Fibroblast of skin of right biceps (primary cell): ENCODE measurements around the gene CLDN8.

ENCODE experiments used
- DNase-seq: peaks from one replicate; pipeline ENCODE4 v3.0.0-alpha.2; 2013

The CLDN8 gene

DNA sequence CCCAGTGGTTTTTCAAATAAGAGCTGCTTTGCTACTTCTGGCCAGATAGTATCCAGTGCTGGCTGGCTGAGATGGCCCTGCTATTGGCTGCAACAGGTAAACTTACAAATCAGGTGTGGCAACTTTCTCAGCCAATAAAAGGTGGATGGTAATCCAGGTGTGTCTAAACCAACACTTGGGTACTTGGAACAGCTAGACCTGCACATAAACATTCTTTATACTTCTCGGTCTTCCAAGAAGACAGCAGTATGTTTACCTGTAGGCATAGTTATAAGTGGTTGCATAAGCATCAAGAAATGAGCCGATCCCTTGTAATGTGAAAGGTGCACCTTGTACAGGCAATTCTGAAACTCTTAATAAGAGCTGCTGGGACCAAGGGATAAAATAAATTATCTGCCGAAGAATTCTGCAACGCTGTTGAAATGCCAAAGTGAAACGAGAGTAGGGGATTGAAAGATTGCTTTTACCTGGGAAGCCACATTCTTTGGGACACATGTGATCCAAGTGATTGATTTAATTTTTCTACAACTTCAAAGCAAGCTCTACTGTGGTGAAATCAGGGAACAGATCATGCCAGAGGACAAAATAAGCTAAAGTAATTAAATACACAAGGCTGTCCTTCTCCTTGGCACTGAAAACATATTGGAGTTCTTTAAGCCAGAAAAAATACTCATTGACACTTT, at the start of gene CLDN8:
TSS of gene CLDN8 (minus strand) at position 57 of the 683 bp plus-strand sequence. CDS start 172 bp downstream, outside the sequence.
- no peak for DNase-seq

DNA sequence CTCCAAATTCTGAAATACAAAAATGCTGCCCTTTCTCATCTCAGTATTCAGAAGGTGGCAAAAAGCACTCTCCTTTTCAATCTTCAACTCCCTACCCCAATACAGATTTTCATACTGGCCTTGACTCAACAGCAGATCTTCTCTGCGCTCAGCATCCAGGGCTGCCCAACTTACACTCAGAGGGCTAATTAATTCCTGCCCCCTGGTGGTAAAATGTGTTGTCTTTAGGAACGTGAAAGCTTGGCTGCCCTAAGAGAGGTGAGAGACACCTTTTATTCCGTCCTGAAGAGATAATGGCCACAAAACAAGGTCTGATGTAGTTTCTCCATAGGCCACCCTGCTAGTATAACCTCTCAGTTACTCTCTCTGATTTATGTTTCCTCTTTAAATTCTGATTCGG, 41.9 kb upstream of the CLDN8 start:
- peak; percentile 38 for DNase-seq

DNA sequence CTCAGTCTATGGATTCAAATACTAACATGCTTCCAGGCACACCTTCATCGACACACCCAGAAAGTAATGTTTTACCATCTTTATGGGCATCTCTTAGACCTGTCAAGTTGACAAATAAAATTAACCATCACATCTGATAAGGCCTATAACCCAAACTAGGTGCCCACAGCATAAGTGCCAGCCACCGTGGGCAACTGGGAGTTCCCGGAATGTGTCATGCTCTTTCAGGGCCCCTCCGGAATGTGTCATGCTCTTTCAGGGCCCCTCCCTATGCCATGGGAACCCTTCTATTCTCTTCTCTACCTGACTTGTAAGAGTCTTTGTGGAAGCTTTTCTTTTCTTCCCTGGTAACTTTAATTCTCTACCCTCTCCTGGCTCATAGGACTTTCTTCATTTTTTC, 40.2 kb upstream of the CLDN8 start:
- DNase-seq = no peak

DNA sequence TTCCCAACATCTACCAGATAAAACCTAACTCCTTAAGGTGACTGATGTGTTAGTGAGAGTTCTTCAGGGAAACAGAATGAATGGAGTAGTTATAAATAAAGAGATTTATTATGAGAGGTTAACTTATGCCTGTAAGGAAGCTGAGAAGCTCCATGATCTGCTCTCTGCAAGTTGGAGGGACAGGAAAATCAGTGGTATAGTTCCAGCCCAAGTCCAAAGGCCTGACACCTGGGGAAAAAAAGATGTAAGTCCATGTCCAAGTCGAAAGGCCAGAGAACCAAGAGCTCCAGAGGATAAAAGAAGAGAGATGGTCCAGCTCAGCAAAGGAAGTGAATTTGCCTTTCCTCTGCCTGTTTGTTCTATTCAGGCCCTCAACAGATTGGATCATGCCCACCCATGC, 39.8 kb upstream of the CLDN8 start:
- DNase-seq = no peak

DNA sequence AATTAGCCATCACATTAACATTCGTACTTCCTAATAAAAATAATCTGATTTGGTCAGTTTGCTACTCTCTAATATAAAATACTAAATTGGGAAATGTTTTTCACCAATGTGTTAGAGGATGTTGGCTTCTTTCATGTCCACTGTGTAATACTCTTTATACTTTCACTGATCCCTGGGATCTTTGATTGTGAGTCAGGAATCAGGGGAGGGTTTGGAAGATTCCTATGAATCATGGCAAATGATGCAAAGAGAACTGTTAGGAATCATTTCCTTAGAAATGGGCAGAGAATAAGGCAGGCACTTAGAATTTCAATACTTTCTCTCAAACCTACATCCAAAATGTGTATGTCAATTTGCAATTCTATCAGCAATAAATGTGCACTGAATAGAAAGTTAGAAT, 35.9 kb upstream of the CLDN8 start:
- DNase-seq = peak; percentile 9

DNA sequence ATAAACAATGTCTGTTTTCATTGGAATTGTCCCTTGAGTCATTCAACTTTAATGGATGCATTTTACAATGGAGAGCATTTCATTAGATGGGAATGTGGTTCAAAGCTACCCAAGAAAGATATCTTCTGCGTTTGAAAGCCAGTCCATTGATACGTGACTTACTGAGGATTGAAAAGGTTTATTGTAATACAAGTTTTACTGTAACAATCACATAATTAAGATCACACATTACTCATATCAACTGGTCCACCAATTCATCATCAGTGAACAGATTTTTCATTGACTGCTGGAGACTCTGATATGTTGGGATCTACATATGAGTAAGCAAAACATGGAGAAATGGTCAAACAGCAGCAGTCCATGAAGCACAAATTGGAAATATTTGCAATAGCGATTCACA, 34.0 kb upstream of the CLDN8 start:
- DNase-seq = no peak

DNA sequence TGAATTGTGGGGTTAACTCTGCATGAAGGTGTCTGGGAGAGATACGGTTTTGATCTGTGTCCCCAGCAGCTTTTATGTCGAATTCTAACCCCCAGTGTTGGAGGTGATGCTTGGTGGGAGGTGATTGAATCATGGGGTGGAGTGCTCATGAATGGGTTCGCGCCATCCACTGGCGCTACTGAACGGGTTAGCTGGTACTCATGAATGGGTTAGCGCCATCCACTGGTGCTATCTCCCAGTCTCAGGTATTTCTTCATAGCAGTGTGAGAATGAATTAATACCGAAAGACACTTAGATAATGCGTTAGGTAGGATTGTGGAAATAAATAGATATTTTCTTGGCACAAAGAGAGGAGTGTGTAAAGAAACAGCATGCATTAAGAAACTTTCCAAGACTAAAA, 32.9 kb upstream of the CLDN8 start:
- no peak for DNase-seq

DNA sequence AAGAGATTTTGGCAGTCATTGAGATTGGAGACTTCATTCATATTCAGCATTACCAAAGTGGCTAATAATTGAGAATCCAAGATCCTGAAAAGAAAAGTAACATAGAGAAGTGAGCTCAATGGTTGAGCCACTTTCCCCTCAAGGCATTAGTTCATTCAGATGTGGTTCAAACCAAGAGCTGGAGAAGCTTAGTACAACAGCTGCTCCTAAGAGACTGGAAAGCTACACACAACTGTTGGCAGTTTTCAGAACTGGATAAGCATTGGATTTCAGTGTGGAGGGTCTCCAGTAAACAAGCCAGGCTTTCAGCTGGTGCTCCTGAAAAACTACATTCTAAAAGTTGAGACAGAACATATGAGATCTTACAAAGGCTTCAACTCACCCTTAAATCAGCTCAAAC, 29.2 kb upstream of the CLDN8 start:
- DNase-seq = no peak

DNA sequence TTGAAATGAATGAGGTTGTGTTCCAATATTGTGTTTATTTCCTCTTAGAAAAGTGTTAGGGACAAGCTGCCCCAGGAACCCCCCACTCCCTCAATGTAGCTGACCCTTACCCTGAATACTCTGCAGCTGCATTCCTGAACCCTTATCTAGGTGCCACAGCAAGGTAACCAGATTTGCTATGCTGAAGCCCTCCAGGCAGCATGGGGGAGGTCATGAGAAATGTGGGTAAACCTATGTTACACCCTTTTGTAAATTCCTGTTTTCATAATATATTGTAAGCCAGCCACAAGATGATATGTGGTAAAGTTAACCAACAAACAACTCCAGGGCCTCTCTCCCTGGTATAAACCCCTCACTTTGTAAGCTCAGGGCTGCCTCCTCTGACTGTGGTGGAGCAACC, 27.8 kb upstream of the CLDN8 start:
- no peak for DNase-seq

DNA sequence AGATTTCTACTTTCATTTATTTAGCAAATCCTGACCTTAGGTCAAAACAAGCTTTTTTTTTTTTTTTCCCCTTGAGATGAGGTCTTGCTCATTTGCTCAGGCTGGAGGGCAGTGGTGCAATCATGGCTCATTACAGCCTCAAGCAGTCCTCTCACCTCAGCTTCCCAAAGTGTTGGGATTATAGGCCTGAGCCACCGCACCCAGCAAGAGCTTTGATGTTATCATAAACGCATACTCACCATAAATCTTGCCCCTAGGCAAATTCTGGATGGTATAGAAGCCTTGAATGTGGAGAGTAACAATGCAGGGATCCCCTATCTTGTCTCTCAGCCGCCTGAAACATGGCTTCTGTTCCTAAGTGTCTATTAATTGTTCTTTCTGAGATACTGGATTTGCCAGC, 24.8 kb upstream of the CLDN8 start:
- no peak for DNase-seq

DNA sequence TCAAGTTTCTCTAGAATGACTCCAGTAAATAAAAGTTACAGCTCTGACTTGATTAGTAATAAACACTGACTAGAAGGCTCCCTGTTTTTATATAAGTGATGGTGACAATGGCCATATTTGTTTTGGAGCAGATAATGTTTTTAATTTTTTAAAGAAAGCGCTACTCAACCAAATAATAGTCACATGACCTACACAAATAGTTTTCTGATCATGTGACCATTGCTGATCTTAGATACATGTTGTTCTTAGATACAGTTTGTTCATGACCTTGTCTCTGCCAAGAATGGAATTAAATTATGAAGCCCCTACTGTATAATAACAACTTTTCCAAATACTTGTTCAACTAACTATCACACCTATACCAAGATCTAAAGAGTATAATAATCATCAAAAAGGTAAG, 22.3 kb upstream of the CLDN8 start:
- DNase-seq = no peak

DNA sequence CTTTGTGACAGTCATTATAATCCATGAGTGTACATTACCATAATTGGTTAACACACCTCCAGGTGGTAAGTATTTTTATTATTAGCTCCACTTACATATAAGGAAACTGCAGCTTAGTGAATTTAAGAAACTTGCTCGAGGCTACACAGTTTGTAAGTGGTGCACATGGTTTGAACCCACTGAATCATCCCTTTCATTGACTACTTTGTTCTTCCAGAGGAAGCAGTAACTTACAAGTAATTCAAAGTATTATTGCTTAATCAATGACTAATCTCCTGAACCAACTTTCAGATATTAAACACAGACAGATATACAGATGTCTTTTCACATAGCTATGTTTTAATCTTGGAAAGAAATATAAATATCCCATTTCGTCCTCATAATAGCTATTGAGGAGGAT, 18.7 kb upstream of the CLDN8 start:
- DNase-seq = peak; percentile 64

DNA sequence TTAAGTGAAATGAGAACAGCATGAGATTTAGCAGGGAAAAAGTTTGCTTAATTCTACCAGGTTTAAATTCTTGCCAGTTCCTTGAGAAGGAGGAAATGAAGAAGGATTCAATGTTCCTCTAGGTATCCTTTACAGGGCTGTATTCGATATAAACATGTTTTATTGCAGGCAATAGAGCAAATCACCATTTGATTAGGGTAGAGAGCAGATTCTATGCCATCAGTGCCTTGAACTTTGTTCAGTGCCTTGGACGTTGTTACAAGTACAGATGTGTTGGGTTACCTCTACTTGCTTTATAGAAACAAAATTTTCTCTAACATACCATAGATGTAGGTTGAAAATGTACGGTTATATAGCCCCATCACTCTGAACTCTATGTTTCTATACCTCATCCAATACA, 18.2 kb upstream of the CLDN8 start:
- no peak for DNase-seq

DNA sequence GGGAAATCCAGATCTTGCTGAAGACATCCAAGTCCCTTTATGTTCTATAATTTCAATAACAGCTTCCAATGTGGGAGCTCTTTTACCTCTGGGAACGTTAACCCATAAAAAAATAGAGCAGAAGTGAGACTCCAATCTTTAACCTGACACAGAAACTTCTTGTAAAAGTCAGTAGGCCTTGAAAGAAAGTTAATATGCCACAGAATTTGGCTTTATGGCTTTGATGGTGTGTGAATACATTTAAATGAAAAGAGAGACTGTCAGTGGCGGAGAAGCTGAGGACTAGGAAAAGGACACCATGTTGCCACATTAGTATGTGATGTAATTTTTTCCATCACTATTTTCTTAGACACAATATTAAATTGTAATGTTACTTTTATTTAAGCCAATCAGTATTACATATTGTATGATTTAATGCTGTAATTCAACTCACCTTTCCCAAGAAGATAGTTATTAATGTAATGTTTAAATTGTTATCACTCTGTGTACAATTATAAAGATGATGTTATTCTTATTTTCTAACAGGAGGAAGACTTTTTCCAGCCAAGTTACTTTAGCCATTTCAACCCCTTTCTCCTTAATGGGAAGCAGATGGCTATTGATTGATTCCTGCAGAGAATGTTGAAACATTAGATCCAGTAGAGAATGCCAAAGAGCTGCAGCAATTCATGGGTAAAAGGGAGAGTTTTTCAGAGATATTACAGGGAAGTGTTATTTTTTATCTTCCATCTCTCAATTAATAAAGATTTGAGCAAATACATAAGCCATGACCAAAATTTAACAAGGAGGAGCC, 17.5 kb upstream of the CLDN8 start:
- peak; percentile 31 for DNase-seq

DNA sequence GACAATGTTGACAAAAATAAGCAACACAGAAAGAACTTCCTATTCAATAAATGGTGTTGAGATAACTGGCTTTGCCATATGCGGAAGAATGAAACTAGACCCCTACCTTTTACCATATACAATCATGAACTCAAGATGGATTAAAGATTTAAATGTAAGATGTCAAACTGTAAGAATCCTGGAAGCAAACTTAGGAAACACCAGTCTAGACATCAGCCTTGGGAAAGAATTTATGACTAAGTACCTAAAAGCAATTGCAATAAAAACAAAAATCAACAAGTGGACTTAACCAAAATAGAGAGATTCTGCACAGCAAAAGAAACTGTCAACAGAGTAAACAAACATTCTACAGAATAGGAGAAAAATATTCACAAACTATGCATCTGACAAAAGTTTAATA, 16.1 kb upstream of the CLDN8 start:
- DNase-seq = peak; percentile 7

DNA sequence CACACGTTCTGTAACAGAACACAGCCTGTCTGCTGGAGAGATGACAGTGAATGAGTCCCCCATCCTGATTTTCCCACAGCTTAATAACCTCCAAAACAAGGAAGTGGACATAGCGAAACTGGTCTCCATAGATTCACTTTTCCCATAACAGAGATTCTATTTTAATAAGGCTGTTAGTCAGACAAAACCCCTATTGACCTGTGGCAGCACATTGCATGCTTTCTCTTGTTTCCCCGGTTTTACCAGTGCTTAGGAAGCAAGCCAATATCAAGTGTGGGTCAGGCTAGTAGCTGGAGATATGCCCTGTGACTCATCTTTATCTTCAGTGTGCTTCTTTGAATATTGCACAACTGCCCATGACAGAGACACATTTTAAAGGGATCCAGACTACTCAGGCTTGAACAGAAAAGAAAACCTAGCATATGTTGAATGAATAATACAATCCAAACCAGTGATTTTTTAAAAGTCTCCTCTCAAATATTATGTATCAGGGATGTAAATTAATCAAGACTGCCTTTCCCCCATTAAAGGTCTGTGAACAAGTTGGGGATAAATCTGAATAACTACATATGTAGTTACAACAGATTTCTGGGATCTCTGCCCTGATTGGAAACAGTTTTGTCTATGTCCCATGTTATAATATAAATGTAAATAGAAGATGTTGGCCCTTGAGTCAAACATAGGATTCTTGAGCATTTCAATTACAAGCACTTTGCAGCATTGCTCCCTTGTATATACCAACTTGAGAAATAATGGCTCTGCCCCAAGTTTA, 11.9 kb upstream of the CLDN8 start:
- DNase-seq = peak; percentile 97

DNA sequence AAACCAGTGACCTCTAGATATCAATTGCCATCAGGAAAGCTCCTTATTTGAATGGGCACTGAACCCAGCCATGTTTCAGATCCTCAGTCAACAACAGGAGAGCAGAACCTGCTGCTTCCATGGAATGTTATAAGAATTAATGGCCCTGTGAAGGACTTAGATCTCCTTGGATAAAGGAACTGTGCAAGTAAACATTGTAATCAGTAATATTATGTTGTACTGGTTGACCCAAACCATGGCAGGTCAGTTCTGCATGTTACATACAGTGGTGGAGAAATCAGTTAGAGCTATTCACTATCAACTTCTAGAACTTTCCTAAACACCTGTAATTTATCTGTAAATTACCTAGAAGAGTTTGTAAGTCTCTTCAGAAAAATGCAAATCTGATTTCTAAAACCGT, 11.2 kb upstream of the CLDN8 start:
- DNase-seq = no peak

DNA sequence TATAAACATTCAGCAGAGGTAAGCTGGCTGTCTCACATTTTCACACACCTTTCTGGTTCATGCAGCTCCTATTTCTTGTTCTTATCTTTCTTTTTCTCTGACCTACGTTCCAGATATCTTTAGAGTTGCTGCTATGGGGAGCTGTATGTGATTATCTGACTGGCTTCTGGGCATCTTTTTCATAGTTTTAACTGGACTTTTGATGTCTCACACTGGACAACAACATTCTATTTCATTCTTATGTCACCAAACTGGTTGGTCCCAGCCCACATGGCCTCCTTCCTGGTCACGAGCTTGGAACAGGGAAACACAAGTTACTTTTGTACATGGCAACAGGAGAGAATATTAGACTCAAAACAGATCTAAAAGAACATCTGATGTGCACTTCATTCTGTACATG, 7.7 kb upstream of the CLDN8 start:
- no peak for DNase-seq

DNA sequence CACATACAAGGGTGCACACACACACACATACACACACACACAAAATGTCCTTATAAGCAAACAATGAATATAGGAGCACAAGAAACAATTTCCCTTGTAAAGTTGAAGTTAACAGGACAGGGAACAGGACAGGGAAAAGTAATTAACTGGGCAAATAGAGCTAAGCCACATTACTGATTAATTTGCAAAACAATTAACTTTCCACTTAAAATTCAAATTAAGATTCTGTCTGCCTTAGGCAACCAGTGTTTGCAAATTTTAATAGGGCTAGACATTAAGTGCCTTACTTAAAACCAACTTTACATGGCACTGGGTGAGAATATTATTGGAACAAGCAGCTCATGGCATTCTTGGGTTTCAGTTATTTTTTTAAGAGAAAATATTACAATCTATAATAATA, 6.8 kb upstream of the CLDN8 start:
- no peak for DNase-seq

DNA sequence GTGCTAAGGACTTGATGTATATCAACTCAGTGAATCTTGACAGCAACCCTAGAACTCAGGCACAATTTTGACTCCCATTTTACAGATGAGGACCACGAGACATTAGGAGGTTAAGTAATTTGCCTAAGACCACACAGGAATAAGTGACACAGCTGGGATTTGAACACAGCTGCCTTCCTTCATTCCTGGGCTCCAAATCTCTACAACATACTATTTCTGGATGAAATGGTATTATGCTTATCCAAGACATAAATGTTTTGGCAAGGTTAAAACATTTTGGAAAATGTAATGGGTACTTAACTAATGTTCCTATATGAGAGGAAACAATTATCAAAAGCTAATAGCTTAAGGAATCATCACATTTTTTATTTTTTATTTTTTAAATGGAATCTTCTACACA, 4.8 kb downstream of the CLDN8 start:
- DNase-seq = no peak

DNA sequence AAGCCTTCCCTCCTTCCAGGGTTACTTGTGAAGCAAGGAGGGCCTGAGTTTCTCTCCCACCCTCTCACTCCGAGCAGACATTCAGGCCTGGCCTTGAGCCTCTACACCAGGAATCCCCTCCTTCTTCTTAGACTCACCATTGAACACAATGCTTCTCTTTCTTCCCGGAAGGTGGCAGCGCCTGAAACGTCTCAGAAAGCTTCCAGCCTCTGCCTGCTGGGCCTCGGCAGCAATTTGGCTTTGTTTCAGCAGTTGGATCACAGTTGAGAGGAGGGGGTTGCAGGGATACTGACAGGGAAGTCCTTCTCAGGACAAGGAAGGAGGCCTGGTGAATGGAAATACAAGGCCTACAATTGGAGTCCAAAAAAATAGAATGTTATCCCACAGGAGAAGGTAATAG, 6.3 kb downstream of the CLDN8 start:
- DNase-seq = no peak

DNA sequence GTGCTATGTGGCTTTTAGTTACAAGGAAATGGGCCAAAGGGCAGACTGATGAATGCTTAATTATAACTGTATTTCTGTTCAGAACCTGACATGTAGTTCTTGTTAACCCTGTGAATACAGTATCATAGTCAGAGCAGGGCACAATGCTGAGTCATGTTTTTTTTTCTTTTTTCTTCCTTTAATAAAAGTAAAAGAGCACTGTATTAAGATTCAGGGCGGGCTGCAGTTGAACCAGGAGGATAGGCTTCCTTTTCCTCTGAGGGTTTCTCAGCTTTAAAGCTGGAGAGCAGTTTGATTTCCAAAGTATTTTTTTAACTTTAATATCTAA, 8.7 kb downstream of the CLDN8 start:
- DNase-seq = no peak

DNA sequence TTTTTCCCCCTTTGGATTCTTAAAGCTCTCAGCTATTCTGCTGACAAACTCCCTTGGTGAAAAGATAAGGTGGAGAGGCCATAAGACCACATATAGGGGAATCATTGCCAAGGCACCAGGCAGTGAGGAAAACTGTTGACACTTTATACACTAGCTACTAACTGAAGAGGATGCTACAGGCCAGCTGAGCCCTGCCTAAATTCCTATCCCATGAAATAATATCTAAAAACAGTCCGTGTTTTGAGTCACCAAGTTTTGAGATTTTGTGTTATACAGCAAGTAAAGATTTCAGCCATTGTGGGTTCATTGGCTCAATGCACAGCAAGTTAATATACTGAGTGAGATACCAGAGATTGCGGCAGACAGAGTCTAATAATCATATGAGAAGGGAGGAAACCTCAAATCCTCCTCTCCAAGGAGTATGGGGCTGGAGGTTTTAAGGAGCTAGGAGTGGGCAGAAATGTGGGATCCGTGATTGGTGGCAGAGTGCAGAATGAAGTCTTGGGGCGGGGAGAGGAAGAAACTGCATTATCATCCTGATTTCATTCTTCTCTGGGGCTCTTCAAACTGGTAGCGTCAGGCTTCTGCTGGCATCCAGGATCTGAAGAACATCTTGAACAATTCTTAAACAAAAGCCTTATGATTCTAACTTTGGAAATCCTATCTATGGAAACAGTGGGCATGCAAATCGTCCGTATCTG, 9.2 kb downstream of the CLDN8 start:
- DNase-seq = peak; percentile 72

DNA sequence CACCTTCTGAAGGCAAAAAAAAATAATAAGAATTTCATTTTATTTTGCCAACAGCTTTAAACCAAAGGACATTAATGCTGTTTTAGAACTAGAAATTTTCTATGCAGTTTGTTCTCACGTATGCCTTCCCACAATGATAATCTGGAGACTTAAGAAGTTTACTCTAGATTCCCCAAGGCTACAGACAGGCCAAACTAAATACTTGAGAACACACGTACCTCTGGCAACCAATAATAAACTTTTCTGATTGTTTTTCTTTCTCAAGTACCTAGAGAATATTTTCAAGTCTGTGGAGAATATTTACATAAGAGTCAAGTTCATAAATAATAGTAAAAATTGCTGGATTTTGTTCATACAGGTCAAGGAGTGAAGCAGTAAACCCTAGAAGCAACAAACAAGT, 15.9 kb downstream of the CLDN8 start:
- no peak for DNase-seq
